Ascending aorta (tissue), 2 donors: Measurements from ENCODE around the gene BACE2. TPM values are rescaled to one million over a fixed set of nuclear protein-coding genes. Genes with fewer than 3 reads are reported as not detected.
A peak's percentile ranks its signal among the peaks of the same experiment; 100 is the strongest.

ENCODE experiments used
- DNase-seq, 2 donors: peaks; one replicate each; pipeline ENCODE4 v3.0.0-alpha.2; 2019; ENCODE audit warnings: low spot score in 2 of 2
- H3K27ac ChIP-seq, 2 donors: fragments of 200-600 bp; sonication (generic); one replicate each; pipeline ENCODE4 v1.5.1; 2016 to 2017; ENCODE audit warnings: mild to moderate bottlenecking in 1 of 2
- H3K27me3 ChIP-seq: fragments of 200-600 bp; sonication (generic); one replicate; pipeline ENCODE4 v1.5.1; 2017
- H3K36me3 ChIP-seq, 2 donors: fragments of 200-600 bp; sonication (generic); one replicate each; pipeline ENCODE4 v1.5.1; 2016
- H3K4me1 ChIP-seq, 2 donors: fragments of 200-600 bp; sonication (generic); one replicate each; pipeline ENCODE4 v1.5.1; 2016 to 2017; ENCODE audit warnings: mild to moderate bottlenecking in 1 of 2
- H3K4me3 ChIP-seq, 2 donors: fragments of 200-600 bp; sonication (generic); one replicate each; pipeline ENCODE4 v1.5.1; 2016 to 2017; ENCODE audit warnings: mild to moderate bottlenecking in 1 of 2
- H3K9me3 ChIP-seq, 2 donors: fragments of 200-600 bp; sonication (generic); one replicate each; pipeline ENCODE4 v1.5.1; 2016
- CTCF ChIP-seq, 3 experiments: fragments of 200-600 bp in 2 of 3; fragments of 450-650 bp in 1 of 3; sonication (generic) in 2 of 3; IDR thresholded peaks; one replicate each; pipeline ENCODE4 v1.5.1; 2016 to 2019; ENCODE audit warnings: antibody characterized with exemption in 3 of 3, mild to moderate bottlenecking in 1 of 3, moderate library complexity in 1 of 3
- intact Hi-C: fragments of 100-400 bp; cut with DNase I; formaldehyde crosslinking; loops from one replicate; pipeline ENCODE4 v1.15.1; 2023
- total RNA-seq: library from RNA; depleted of rRNA; stranded (reverse); fragments of >200 nt; gene quantifications from one replicate; pipeline ENCODE4 v1.1.0, GENCODE V29; 2016

BACE2 gene
- total RNA-seq, 1 donor from 2014 or later: 151 TPM

- Histone ChIP-seq H3K4me1 (peaks cover under 1 to 34% of the 10 kb centered on the region in 2 donors), H3K27me3 (no peaks in the 10 kb centered on the region), H3K9me3 (no peaks in the 10 kb centered on the region), H3K27ac (peak overlapping the region; percentile 47 to 61), H3K36me3 (no peaks in the 10 kb centered on the region), H3K4me3 (peak overlapping the region in 1 of 2 donors; percentile 99)
- peak in 1 of 2 donors; percentile 78 for DNase-seq
- intact Hi-C loops: no loop called here
- TF ChIP-seq CTCF (IDR thresholded peaks at IDR 0.05): no peak
Measured at GRCh38 chr21:41170859-41171609, 3.1 kb downstream of the BACE2 start.

GRCh38 chr21:41175080-41175479, 7.1 kb downstream of the BACE2 start:
- Histone ChIP-seq H3K4me1 (peaks cover 13 to 57% of the 10 kb centered on the region in 2 donors), H3K27me3 (no peaks in the 10 kb centered on the region), H3K4me3 (no peak overlapping the region), H3K9me3 (no peaks in the 10 kb centered on the region), H3K36me3 (no peaks in the 10 kb centered on the region), H3K27ac (no peak overlapping the region)
- intact Hi-C loops: no loop called here
- DNase-seq: no peak
- TF ChIP-seq CTCF (IDR thresholded peaks at IDR 0.05): no peak

- H3K27ac ChIP-seq: no peak overlapping the region
- H3K4me1 ChIP-seq: peaks cover 13 to 50% of the 10 kb centered on the region in 2 donors
- H3K36me3 ChIP-seq: no peaks in the 10 kb centered on the region
- no peaks in the 10 kb centered on the region for H3K27me3 ChIP-seq
- H3K4me3 ChIP-seq: no peak overlapping the region
- no peak for DNase-seq
- no peaks in the 10 kb centered on the region for H3K9me3 ChIP-seq
- TF ChIP-seq CTCF (IDR thresholded peaks at IDR 0.05): no peak
- intact Hi-C loops: no loop called here
Measured at GRCh38 chr21:41176846-41177245, 8.9 kb downstream of the BACE2 start.

GRCh38 chr21:41180752-41181151, 12.8 kb downstream of the BACE2 start:
- H3K27me3 ChIP-seq: no peaks in the 10 kb centered on the region
- no peak for TF ChIP-seq CTCF (IDR thresholded peaks at IDR 0.05)
- peaks cover 13 to 42% of the 10 kb centered on the region in 2 donors for H3K4me1 ChIP-seq
- no peak for DNase-seq
- no peak overlapping the region for H3K4me3 ChIP-seq
- intact Hi-C loops: no loop called here
- H3K27ac ChIP-seq: no peak overlapping the region
- no peaks in the 10 kb centered on the region for H3K9me3 ChIP-seq
- H3K36me3 ChIP-seq: no peaks in the 10 kb centered on the region

GRCh38 chr21:41182547-41182946, 14.6 kb downstream of the BACE2 start:
- peaks cover 8 to 31% of the 10 kb centered on the region in 2 donors for H3K4me1 ChIP-seq
- H3K4me3 ChIP-seq: no peak overlapping the region
- H3K27ac ChIP-seq: no peak overlapping the region
- H3K36me3 ChIP-seq: no peaks in the 10 kb centered on the region
- H3K27me3 ChIP-seq: no peaks in the 10 kb centered on the region
- intact Hi-C loops: no loop called here
- no peaks in the 10 kb centered on the region for H3K9me3 ChIP-seq
- DNase-seq: no peak
- TF ChIP-seq CTCF (IDR thresholded peaks at IDR 0.05): no peak
